IMR-90 (cell line): ENCODE data around the gene RAD51B. TPM values are rescaled to one million over a fixed set of nuclear protein-coding genes. Genes with fewer than 3 reads are reported as not detected.

ENCODE experiments used
- ATAC-seq: fragments of 200-7000 bp; cut with Tn5 transposase; 2 replicates; pipeline ENCODE4 v1.9.1; 2020; ENCODE audit warnings: low read depth, mild to moderate bottlenecking, moderate library complexity
- BruUV-seq: library from RNA; stranded (reverse); fragments of 400-500 nt; replicated peaks from 2 replicates; lab custom pipeline; 2021; lab: Mats Ljungman, UMichigan
- CTCF ChIA-PET: fragments of 300-600 bp; formaldehyde crosslinking; extraction: SDS; loops from one replicate; lab custom pipeline; 2021; ENCODE audit warnings: antibody characterized with exemption; lab: Yijun Ruan, JAX
- POLR2A ChIA-PET: fragments of 300-600 bp; sonication (Branson Sonifier 250); formaldehyde crosslinking; loops from one replicate; lab custom pipeline; 2022; ENCODE audit warnings: antibody characterized with exemption; ENCODE audit not compliant: unreplicated experiment; lab: Charles Lee
- DNase-seq: peaks from one replicate; pipeline ENCODE4 v3.0.0; 2013
- H2AFZ ChIP-seq: replicated peaks from 2 replicates; pipeline ENCODE3; 2013; ENCODE audit warnings: low read length, mild to moderate bottlenecking; ENCODE audit not compliant: poor library complexity
- H2AK5ac ChIP-seq: 2 replicates; pipeline ENCODE4 v1.6.1; 2013; ENCODE audit warnings: low read depth, low read length, inconsistent platforms
- H2AK9ac ChIP-seq: replicated peaks from 2 replicates; pipeline ENCODE3; 2013; ENCODE audit warnings: mild to moderate bottlenecking, low read depth, low read length, moderate library complexity; ENCODE audit not compliant: poor library complexity
- H2BK120ac ChIP-seq: 2 replicates; pipeline ENCODE4 v1.6.1; 2013; ENCODE audit warnings: low read depth, low read length, inconsistent platforms
- H2BK15ac ChIP-seq: 3 replicates; pipeline ENCODE4 v1.6.1; 2013; ENCODE audit warnings: low read depth, low read length, inconsistent platforms
- H2BK20ac ChIP-seq: 2 replicates; pipeline ENCODE4 v1.6.1; 2013; ENCODE audit warnings: low read depth, mild to moderate bottlenecking, inconsistent platforms, low read length, moderate library complexity
- H2BK5ac ChIP-seq: 2 replicates; pipeline ENCODE4 v1.6.1; 2013; ENCODE audit warnings: mild to moderate bottlenecking, low read depth, low read length, inconsistent platforms; ENCODE audit not compliant: poor library complexity, severe bottlenecking
- H3K14ac ChIP-seq: replicated peaks from 2 replicates; pipeline ENCODE4 v1.6.1; 2013; ENCODE audit warnings: low read depth, low read length, inconsistent platforms
- H3K18ac ChIP-seq: 2 replicates; pipeline ENCODE4 v1.6.1; 2013; ENCODE audit warnings: low read depth, low read length, control low read depth
- H3K23ac ChIP-seq: 2 replicates; pipeline ENCODE4 v1.6.1; 2013; ENCODE audit warnings: low read depth, low read length, inconsistent platforms
- H3K27ac ChIP-seq: 2 replicates; pipeline ENCODE4 v1.5.1; 2013; ENCODE audit warnings: mild to moderate bottlenecking, control low read depth, low read length; ENCODE audit not compliant: insufficient read depth
- H3K27me3 ChIP-seq: 2 replicates; pipeline ENCODE4 v1.6.1; 2013; ENCODE audit warnings: low read length; ENCODE audit not compliant: control insufficient read depth, insufficient read depth
- H3K36me3 ChIP-seq: 2 replicates; pipeline ENCODE4 v1.6.1; 2013; ENCODE audit warnings: low read length, mixed read lengths; ENCODE audit not compliant: control insufficient read depth, insufficient read depth
- H3K4ac ChIP-seq: 2 replicates; pipeline ENCODE4 v1.6.1; 2013; ENCODE audit warnings: low read depth, low read length, inconsistent platforms
- H3K4me1 ChIP-seq: 2 replicates; pipeline ENCODE4 v1.6.1; 2013; ENCODE audit warnings: low read length, mixed read lengths; ENCODE audit not compliant: control insufficient read depth, insufficient read depth
- H3K4me2 ChIP-seq: 2 replicates; pipeline ENCODE4 v1.6.1; 2013; ENCODE audit warnings: low read depth, mild to moderate bottlenecking, control low read depth, low read length, moderate library complexity
- H3K4me3 ChIP-seq: 2 replicates; pipeline ENCODE4 v1.5.1; 2013; ENCODE audit warnings: low read depth, mild to moderate bottlenecking, control low read depth, low read length, moderate library complexity; ENCODE audit not compliant: insufficient read depth
- H3K56ac ChIP-seq: 2 replicates; pipeline ENCODE4 v1.6.1; 2013; ENCODE audit warnings: low read length, inconsistent platforms; ENCODE audit not compliant: insufficient read depth; ENCODE audit errors: extremely low read depth
- H3K79me1 ChIP-seq, 2 experiments: 2 replicates each; pipeline ENCODE4 v1.6.1; 2013; ENCODE audit warnings: low read length in 2 of 2, inconsistent platforms in 1 of 2, low read depth in 1 of 2
- H3K9ac ChIP-seq: 2 replicates; pipeline ENCODE4 v1.6.1; 2013; ENCODE audit warnings: low read depth, low read length, control low read depth
- H3K9me1 ChIP-seq: 2 replicates; pipeline ENCODE4 v1.6.1; 2013; ENCODE audit warnings: low read length, inconsistent platforms; ENCODE audit not compliant: insufficient read depth
- H3K9me3 ChIP-seq: 2 replicates; pipeline ENCODE4 v1.6.1; 2013; ENCODE audit warnings: low read length; ENCODE audit not compliant: control insufficient read depth, insufficient read depth
- H4K20me1 ChIP-seq: 2 replicates; pipeline ENCODE4 v1.6.1; 2013; ENCODE audit warnings: low read length, inconsistent platforms; ENCODE audit not compliant: insufficient read depth
- H4K5ac ChIP-seq: 2 replicates; pipeline ENCODE4 v1.6.1; 2013; ENCODE audit warnings: mild to moderate bottlenecking, low read depth, low read length, control low read depth
- H4K8ac ChIP-seq, 2 experiments: 2 replicates each; pipeline ENCODE4 v1.6.1; 2013; ENCODE audit warnings: low read depth in 2 of 2, low read length in 2 of 2, control low read depth in 1 of 2, inconsistent platforms in 1 of 2
- H4K91ac ChIP-seq: 2 replicates; pipeline ENCODE4 v1.6.1; 2013; ENCODE audit warnings: low read depth, low read length, inconsistent platforms; ENCODE audit not compliant: insufficient read depth
- CTCF ChIP-seq: conservative IDR thresholded peaks from 2 replicates; pipeline ENCODE4 v1.5.1; 2012; ENCODE audit warnings: mild to moderate bottlenecking, low read depth, low read length, improper control_type of control experiment
- NFE2L2 ChIP-seq: fragments of 150-350 bp; IDR thresholded peaks from 2 replicates; pipeline ENCODE4 v1.6.1; 2016; ENCODE audit warnings: low read depth, mild to moderate bottlenecking, low read length
- USF2 ChIP-seq: fragments of 150-350 bp; IDR thresholded peaks from 2 replicates; pipeline ENCODE4 v1.6.1; 2017; ENCODE audit warnings: mild to moderate bottlenecking, antibody characterized with exemption, low read length, low read depth
- WGBS, 2 experiments: methylation state at CpG; one replicate each; pipeline versions ENCODE4 v1.1.5 to v1.1.7; 2013; ENCODE audit warnings: missing lambda C conversion rate in 2 of 2; ENCODE audit not compliant: insufficient read length in 1 of 2; ENCODE audit errors: extremely low coverage in 2 of 2; 5-methylcytosine and 5-hydroxymethylcytosine counted together
- dilution Hi-C: fragments of 300-500 bp; cut with HindIII; formaldehyde crosslinking; loops from one replicate; pipeline ENCODE4 v1.14.3; 2018; ENCODE audit warnings: low sequenced_read_pairs; ENCODE audit not compliant: unreplicated experiment
- in situ Hi-C: fragments of 300-500 bp; cut with MboI; formaldehyde crosslinking; loops from 3 replicates; pipeline ENCODE4 v1.14.3; 2019; ENCODE audit warnings: low sequenced_read_pairs, inconsistent platforms, mixed read lengths
- intact Hi-C: fragments of 100-400 bp; cut with micrococcal nuclease; formaldehyde crosslinking; loops from 2 replicates; pipeline ENCODE4 v1.10.0; 2022
- polyA plus RNA-seq, 3 experiments: library from polyadenylated mRNA; depleted of rRNA; stranded (reverse); fragments of >200 nt; gene quantifications; 2 replicates each; pipeline ENCODE4 v1.2.3, GENCODE V29; 2012; ENCODE audit warnings: low replicate concordance in 1 of 3
- total RNA-seq: library from RNA; depleted of rRNA; stranded (reverse); fragments of >200 nt; gene quantifications from 2 replicates; pipeline ENCODE4 v1.2.3, GENCODE V29; 2012

The RAD51B gene
- total and polyA plus RNA-seq, 2 of the 4 experiments (the other 2 are of a cell fraction), result 5.1 to 18.8 TPM

- POLR2A ChIA-PET, result no interaction called here
- dilution Hi-C loops, result no loop called here
- no peak overlapping the region for H2AK9ac ChIP-seq
- no peaks in the 10 kb centered on the region for H3K27me3 ChIP-seq
- H3K27ac ChIP-seq, result no peak overlapping the region
- no peak overlapping the region for H2BK120ac ChIP-seq
- H3K4me2 ChIP-seq, result no peak overlapping the region
- ATAC-seq (no peak), DNase-seq (no peak)
- H3K9ac ChIP-seq, result no peak overlapping the region
- no peak overlapping the region for H3K56ac ChIP-seq
- no peak overlapping the region for H2BK20ac ChIP-seq
- peak overlapping the region; percentile 35 for H2AFZ ChIP-seq
- intact Hi-C loops, result no loop called here
- no peak overlapping the region for H4K8ac ChIP-seq
- no peak overlapping the region for H3K4me3 ChIP-seq
- H3K18ac ChIP-seq, result no peak overlapping the region
- no peak overlapping the region for H4K5ac ChIP-seq
- CTCF ChIA-PET, result no interaction called here
- TF ChIP-seq NFE2L2 (no peak), CTCF (no peak), USF2 (no peak)
- no peak overlapping the region for H3K23ac ChIP-seq
- in situ Hi-C loops, result no loop called here
- H2AK5ac ChIP-seq, result peak overlapping the region; percentile 51; the same call in 1 of the 2 replicates
- WGBS, 2 experiments, result no CpG with 5 or more reads among the region's 3 CpGs
- H3K9me1 ChIP-seq, result 0 out of 2 replicates have a peak, but pooled peaks cover 3% of the 10 kb centered on the region
- no peaks in the 10 kb centered on the region for H3K36me3 ChIP-seq
- no peaks in the 10 kb centered on the region for H3K79me1 ChIP-seq
- H3K4me1 ChIP-seq, result peaks cover 2% of the 10 kb centered on the region; the same call in 1 of the 2 replicates
- H4K91ac ChIP-seq, result no peak overlapping the region
- BruUV-seq, result no TSS peak
- H3K4ac ChIP-seq, result peak overlapping the region; percentile 29; the same call in 1 of the 2 replicates
- H3K9me3 ChIP-seq, result peaks cover 3% of the 10 kb centered on the region; the same call in 1 of the 2 replicates
- H2BK15ac ChIP-seq, result no peak overlapping the region; the same call in 2 of the 3 replicates
- no peaks in the 10 kb centered on the region for H4K20me1 ChIP-seq
- no peak overlapping the region for H2BK5ac ChIP-seq
- H3K14ac ChIP-seq, result no peak overlapping the region
Observed at GRCh38 chr14:68074765-68075381, 255.3 kb downstream of the RAD51B start.
